Raji (cell line): ENCODE results near the gene MAP1B.

Experiments used
- POLR2A ChIP-seq: IDR thresholded peaks from 2 replicates; pipeline ENCODE4 v1.6.1; 2011; ENCODE audit warnings: low read depth, low read length, control low read depth; ENCODE audit not compliant: insufficient read depth

Gene MAP1B

DNA sequence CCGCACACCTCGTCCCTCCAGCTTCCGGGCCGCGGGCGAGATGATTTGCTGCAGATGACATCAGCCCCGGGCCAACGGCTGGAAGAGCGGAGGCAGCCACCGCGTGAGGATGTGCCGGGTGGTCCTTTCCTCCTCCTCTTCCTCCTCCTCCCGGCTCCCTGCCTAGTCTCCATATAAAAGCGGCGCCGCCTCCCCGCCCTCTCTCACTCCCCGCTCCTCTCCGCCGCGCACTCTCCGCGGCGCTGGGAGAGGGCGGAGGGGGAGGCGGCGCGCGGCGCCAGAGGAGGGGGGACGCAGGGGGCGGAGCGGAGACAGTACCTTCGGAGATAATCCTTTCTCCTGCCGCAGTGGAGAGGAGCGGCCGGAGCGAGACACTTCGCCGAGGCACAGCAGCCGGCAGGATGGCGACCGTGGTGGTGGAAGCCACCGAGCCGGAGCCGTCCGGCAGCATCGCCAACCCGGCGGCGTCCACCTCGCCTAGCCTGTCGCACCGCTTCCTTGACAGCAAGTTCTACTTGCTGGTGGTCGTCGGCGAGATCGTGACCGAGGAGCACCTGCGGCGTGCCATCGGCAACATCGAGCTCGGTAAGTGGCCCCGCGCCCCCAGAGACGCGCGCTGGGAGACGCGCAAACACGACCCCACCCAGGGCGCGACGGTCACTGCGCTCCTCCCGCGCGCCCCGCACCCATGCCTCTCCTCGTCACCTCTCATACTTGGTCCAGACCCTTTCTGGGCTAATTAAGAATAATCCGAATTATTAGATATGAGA lies at the start of gene MAP1B:
MAP1B (plus strand) TSS at position 345 of the 770 bp plus-strand sequence; CDS start at position 402, 57 bp downstream.
- TF ChIP-seq POLR2A, result no peak

DNA sequence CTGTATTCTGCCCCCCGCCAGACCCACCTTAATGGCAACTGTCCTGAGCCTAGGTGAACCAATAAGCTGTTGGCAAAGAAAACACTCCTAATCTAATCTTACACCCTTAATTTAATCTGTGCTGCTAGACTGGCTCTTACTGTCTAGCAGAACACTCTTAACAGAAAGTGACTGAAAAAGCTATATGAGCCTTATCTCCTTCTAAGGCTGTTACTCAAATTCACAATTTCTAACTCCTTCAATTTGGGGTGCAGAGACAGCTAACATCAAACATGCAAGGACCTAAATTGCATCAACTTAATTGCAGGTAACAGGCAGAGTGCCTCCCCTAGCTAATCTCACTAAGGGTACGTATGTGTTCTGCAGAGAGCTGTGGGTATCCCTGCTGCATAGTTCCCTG lies 49.5 kb upstream of the MAP1B start:
- TF ChIP-seq POLR2A, result no peak

DNA sequence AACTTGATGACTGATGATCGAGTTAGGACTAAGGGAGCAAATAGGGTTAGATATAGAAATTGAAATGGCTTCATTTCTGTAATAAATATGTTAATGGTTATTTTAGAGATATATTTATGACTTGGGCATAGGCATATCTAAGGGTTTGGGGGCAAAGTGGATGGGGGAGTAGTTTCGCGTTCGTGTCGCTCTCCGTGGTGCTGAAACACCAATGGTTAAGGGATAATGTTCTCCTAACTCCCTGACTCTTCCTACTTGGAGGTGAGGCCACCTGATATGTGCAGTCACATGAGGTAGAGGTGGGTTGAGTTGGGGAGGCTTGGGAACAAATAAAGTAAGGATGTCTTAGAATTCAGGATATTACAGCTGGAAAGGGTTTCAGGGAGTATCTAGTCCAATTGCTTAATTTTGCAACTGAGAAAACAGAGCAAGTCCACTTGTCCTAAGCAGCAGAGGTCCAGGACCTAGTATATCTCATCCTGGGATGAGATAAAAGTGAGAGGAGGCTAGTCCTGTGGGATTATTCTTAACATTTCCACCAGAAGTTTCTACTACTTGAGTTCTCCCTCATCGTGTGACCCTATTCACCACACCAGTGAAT lies 44.0 kb upstream of the MAP1B start:
- TF ChIP-seq POLR2A, result no peak

DNA sequence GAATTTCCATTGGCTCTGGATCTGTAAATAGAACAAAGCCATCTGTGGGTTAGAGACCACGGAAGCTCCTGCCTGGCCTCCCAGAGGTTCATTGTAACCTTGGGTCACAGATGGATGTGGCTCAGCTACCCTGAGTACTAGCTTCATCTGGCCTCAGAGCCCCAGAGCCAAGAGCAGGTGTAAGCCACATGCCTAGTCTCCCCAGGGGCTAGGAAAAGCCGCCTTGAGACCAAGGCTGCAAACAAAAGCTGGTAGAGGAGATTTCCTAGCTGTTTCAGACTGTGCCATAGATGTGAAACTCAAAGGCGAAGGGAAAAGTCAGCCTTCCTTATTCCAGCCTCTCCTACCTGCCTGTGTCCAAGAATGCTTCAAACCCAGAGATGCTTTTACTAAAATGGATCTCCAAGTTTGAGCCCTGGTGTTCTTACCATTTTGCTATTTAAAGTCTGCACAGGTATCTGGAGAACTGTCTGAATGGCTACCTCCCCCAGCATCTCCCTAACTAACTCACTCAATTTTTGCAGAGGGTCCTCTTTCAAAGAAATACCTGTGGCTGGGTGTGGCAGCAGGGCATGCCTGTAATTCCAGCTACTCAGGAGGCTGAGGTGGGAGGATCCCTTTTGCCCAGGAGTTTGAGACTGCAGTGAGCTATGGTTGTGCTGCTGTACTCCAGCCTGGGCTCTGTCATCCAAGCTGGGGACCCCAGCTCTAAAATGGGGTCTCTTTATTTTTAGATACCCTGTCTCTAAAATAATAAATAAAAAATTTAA lies 42.3 kb upstream of the MAP1B start:
- no peak for TF ChIP-seq POLR2A

DNA sequence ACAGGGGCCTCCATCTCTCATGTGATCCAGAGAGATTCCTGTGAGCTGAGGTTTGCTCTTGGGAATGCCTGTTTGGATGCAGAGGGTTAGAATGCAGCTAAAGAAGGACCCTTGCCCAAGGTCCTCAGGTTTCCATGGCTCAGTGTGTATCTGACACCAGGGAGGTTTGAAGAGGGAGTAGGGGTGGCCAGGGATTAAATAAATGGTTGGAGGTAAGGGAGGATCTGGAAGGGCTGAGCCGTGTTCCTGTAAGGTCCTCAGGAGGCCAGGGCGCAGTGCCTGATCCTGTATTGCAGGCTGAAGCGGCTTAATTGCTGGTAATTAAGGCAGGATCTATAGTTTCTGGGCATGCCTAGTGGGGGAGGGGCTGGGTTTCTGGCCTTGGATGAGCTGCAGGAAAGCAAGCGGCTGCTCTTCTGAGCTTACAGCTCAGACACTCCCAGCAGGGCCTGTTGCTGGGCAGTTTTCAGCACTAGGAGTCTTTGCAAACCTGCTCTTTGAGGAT lies 41.5 kb upstream of the MAP1B start:
- TF ChIP-seq POLR2A, result no peak

DNA sequence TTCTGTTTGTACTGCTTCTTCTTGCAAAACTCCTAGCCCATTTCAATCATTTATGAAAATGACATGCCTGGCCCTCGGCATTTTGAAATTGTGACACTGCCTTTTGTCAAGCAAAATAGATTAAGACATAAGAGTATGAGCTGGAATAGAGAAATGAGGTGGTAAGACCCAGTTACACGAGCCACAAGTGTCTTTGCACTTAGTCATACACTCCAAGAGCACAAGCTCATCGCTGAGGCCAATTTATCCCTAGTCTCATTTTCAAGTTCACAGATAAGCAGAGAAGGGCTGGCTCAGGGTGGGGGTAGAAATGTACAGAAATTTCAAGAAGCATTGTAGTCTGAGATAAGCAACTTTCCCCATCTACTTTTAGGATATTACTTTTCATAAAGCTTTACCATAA lies 40.6 kb upstream of the MAP1B start:
- TF ChIP-seq POLR2A, result no peak

DNA sequence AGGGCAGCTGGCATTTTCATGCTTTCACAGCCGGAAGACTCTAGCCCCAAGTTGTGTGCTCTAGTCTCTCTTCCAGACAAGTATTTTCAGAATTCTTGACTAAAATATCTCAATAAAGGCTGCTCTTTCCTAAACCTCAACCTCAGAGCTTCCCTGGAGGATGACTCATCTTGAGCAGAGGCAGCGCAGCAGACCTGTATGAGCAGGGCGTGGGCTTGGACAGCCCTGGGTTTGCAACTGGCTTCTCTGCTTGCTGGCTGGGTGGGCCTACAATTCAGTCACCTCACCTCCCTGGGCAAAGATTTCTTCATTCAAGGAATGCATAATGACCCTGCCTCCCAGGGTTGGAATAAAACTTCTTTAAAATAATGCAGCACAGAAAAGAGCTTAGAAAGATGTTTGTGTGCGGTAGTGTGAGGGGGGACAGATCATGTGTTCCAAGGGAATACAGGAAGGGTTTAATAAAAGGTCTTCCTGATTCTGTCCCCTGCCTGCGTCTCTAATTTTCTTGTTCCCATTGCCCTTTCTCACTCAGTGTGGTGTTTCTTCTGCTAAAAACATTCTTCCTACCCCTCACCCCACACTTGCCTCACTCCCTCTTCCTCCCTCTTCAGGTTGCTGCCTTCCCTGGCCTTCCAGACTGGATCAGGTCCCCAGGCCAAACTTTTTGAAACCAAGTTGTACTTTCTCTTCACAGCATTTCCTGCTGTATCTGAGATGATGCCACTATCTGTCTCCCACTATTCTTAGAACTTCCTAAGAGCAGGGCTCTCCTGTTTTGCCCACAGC lies 39.4 kb upstream of the MAP1B start:
- no peak for TF ChIP-seq POLR2A

DNA sequence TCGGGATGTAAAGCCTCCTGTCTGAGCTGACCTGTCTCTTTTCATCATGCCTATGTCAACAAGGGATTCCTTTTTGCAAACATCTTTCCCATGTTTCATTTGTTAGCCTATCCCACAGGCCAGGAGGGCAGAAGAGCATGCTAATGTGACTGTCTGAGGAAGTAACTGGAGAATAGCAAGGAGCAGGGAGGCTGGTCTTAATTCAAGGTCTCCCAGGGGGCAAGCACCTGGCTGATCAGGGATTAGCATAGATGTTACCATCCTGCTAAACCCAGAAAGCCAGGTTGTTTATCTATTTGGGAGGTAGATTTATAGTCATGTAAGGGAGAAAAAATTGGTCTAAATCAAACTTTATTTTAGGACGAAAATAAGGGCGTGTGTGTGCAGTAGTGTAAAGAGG lies 36.7 kb upstream of the MAP1B start:
- TF ChIP-seq POLR2A, result no peak

DNA sequence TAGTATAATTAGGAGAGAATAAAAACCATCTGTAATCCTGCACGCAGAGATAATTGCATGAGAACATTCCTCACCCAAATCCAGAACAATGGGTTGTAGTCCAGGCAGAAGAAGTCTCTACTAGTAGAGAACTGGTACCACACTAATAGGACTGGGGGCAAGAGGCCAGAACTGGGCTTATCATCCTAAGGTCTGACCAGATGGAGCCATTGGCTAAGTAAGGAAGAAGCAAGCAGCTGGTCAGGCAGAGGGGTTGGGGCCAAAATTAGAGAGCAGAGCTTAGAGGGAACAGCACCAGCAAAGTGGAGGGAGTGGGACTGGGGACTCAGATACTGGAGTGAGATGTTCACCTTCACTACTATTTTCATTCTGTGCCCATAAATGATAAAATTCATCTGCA lies 35.4 kb upstream of the MAP1B start:
- TF ChIP-seq POLR2A, result no peak

DNA sequence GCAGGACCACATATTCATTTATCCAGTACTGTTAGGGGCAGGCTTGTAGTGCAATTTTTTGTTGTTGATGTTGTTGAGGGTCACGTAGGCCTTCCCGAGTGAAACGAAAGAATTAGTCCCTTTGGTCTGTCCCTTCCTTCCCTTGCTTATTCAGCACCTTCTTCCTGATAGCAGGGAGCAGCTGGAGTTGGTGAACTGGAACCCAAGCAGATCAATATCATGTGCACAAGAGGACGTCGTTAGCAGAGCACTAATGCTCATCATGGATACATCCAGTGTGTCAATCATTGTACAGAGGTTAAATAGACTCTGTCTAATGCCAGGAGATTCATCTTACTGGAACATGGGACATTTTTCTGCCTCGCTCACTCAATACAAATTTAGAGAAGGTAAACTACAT lies 33.0 kb upstream of the MAP1B start:
- no peak for TF ChIP-seq POLR2A

DNA sequence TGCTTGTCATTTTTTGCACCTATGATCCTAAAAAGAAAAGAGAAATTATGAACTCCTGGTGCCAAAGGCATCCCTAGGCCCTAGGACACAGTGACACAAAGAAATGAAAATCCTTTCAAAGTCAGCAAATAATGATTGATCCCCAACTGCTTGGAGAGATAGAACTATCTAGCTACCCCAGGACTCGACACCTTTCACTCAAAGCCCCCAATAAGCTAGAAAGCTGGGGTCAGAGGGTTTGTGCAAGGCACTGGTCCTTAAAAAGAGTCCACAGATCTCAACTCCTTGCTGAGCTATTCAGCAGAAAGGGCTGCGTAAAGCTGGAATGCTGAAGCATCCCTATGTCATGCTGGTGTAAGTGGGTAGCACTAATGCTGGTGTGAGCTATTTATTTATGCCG lies 31.8 kb upstream of the MAP1B start:
- TF ChIP-seq POLR2A, result no peak

DNA sequence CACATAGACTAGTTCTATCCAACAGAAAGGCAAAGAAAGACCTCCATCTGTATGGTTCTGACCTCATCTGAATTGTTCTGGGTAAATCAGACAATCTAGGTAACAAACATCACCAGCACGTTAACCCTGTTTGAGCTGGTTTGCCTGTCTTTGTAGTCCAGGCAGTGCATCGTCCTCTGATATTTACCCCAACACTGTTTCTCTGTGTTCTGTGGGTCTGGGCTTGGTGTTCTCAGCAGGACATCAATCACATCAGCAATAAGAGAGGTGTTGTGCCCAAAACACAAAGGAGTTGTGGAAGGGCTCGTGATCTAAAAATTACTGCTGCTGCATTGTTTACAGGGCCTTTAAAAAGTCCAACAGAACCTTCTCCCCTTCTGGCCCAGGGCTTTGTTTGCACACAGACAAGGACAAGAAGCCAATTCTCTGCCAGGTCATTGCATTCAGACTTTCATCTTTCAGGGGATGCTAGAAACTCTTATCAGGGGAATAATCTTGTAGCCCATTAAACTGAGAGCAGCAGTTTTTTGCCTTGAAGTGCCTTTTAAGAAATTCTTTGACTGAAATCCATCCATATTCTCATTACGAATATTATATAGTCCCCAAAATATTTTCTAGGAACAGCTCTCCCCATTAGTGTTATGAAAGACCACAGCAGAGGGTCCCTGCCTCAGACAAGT lies 30.5 kb upstream of the MAP1B start:
- TF ChIP-seq POLR2A, result no peak

DNA sequence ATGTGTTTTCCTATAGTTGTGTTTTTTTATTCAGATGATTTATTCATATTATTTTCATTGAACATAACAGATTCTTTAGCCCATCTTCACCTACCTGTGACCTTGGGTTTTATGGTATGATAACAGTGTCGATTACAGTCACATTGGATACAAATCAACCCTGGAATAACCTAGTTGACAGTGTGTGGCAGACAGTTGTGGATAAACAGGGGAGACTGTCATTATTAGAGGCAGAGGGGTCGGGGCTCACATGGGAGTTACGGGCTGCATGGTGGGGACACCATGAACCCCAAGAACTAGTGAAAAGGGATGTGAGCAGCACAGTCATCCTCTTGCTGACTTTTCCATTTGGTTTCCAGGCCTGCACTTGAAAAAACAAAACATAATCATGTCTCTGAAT lies 29.9 kb upstream of the MAP1B start:
- TF ChIP-seq POLR2A, result no peak

DNA sequence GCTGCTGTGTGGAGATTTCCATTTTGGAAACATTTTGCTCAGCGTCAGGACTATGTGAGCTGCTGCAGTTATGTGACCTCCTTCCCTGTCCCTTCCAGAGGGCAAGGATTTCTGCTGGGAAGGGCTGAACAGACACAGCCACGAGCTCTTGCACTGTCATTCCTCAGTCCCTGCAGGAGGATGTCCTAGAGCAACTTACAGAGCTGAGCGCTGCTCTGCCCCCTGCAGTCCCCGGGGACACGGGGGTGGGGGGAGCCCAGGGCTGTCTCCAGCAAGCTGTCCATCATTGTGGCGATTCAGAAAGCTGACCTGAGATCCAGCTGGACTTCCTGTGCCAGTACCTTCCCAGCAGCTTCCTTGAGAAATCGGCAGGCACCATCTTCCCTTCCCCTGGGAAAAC lies 28.0 kb upstream of the MAP1B start:
- TF ChIP-seq POLR2A, result no peak
